HUES48 (cell line): ENCODE results near the gene AK8.

Source experiments
- H3K27ac ChIP-seq: one replicate; pipeline ENCODE4 v1.7.0; 2013; ENCODE audit warnings: low read depth, low read length, inconsistent platforms
- H3K27me3 ChIP-seq: 2 replicates; pipeline ENCODE4 v1.6.1; 2013; ENCODE audit warnings: mild to moderate bottlenecking, low read length; ENCODE audit not compliant: control insufficient read depth, insufficient read depth
- H3K36me3 ChIP-seq: 2 replicates; pipeline ENCODE4 v1.6.1; 2013; ENCODE audit warnings: low read length; ENCODE audit not compliant: control insufficient read depth, insufficient read depth
- H3K4me1 ChIP-seq: 2 replicates; pipeline ENCODE4 v1.6.1; 2013; ENCODE audit warnings: mild to moderate bottlenecking, low read length; ENCODE audit not compliant: control insufficient read depth, insufficient read depth
- H3K4me3 ChIP-seq: 2 replicates; pipeline ENCODE4 v1.5.1; 2013; ENCODE audit warnings: mild to moderate bottlenecking, low read depth, low read length
- H3K9ac ChIP-seq: 2 replicates; pipeline ENCODE4 v1.6.1; 2013; ENCODE audit warnings: mild to moderate bottlenecking, low read depth, low read length, moderate library complexity
- H3K9me3 ChIP-seq: 2 replicates; pipeline ENCODE4 v1.6.1; 2013; ENCODE audit warnings: low read length; ENCODE audit not compliant: control insufficient read depth, insufficient read depth

The AK8 gene

DNA sequence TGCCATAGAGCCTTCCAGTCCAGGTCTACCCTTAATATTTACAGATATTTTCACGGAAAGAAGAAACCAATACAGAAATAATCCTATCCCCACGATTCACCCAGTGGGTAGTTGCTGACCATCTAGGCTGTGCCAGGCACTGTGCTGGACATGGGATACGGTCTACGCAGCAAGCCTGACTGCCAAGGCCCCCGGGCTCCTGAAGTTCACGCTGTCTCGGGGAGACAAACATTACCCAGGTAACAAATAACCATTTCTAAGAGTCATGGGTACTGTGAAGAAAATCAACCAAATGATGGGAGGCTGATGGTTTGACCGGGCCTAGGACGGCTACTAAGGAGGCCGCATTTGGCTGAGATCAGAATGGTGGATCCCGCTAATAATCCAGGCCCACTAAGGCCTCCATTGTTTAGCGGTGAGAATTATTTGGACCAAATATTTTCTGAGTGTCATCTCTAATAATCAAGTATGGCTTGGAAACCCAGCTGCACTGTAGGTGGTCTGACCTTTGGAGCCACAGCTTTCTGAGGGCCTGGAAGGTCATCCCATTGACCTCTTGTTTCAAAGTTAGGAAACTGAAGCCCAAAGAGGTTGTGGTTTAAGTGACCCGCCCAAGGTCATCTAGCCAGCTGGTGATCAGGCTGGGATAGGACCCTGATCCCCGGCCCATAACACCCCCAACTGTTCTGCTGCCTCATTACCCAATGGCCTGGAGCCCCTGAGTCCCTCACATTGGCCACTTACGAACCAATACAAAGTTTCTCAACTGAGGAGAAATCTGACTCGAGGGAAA, 82.4 kb downstream of the AK8 start:
- H3K9me3 ChIP-seq: no peaks in the 10 kb centered on the region
- no peak overlapping the region for H3K4me3 ChIP-seq
- no peaks in the 10 kb centered on the region for H3K36me3 ChIP-seq
- no peaks in the 10 kb centered on the region for H3K4me1 ChIP-seq
- peaks cover 80% of the 10 kb centered on the region for H3K27me3 ChIP-seq
- H3K27ac ChIP-seq: no peak overlapping the region
- no peak overlapping the region for H3K9ac ChIP-seq

- Histone ChIP-seq H3K4me3 (no peak overlapping the region), H3K9me3 (no peaks in the 10 kb centered on the region), H3K4me1 (no peaks in the 10 kb centered on the region), H3K27me3 (peaks cover 80% of the 10 kb centered on the region), H3K27ac (no peak overlapping the region), H3K36me3 (no peaks in the 10 kb centered on the region), H3K9ac (no peak overlapping the region)
Observed at GRCh38 chr9:132794730-132795380, 83.2 kb downstream of the AK8 start.

GRCh38 chr9:132793606-132794580, 84.2 kb downstream of the AK8 start:
- Histone ChIP-seq H3K27ac (no peak overlapping the region), H3K27me3 (peaks cover 73% of the 10 kb centered on the region)

DNA sequence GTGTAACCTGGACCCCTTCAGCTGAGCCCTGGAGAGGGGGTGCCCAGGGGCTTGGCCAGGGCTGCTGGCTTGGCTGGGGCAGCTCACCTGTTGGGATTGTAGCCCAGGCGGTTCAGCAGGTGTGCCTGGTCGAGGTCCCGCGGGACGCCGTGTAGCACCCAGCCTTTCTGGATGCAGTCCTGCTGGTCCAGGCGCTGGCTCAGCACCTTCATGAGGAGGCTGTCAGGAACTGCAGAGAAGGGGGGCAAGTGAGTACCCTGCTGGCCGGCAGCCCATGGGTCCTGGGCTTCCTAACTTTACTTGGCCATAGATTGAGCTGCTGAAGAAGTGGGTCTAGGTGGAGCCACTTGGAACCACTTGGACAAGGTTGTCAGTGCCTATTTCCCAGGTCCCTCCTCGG, 85.5 kb downstream of the AK8 start:
- no peaks in the 10 kb centered on the region for H3K4me1 ChIP-seq
- H3K27ac ChIP-seq: no peak overlapping the region
- 0 out of 2 replicates have a peak, but pooled peaks cover 3% of the 10 kb centered on the region for H3K9me3 ChIP-seq
- no peaks in the 10 kb centered on the region for H3K36me3 ChIP-seq
- H3K4me3 ChIP-seq: no peak overlapping the region
- H3K27me3 ChIP-seq: peaks cover 59% of the 10 kb centered on the region
- no peak overlapping the region for H3K9ac ChIP-seq

More at GRCh38 chr9:132793606-132794580, 84.2 kb downstream of the AK8 start:
- Histone ChIP-seq H3K4me1 (no peaks in the 10 kb centered on the region), H3K4me3 (no peak overlapping the region), H3K9ac (no peak overlapping the region), H3K36me3 (no peaks in the 10 kb centered on the region), H3K9me3 (no peaks in the 10 kb centered on the region)

DNA sequence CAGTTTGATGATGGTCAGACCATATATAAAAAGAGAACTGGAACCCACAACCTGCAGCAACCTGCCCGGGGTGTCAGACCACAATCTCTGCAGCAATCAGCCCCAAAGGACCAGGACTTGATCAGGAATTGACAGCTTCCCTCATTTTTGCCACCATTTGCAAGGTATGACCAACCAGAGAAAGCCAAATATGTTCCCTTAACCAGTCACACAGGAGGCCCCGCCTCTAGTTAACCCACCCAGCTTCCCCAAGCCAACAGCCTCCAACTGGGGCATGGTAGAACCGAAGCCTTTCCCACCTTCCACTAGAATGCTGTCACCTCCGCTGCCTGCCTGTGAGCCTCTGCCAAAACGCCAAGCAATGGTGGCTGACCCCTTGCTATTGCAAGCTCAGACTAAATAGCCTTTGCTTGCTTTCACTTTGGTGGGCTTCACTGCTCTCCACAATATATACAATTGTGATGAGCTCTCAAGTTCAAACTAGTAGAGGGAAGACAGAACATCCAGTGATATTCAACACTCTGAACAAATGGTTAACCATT, 86.3 kb downstream of the AK8 start:
- no peaks in the 10 kb centered on the region for H3K36me3 ChIP-seq
- H3K27ac ChIP-seq: no peak overlapping the region
- H3K9ac ChIP-seq: no peak overlapping the region
- H3K4me3 ChIP-seq: no peak overlapping the region
- H3K4me1 ChIP-seq: no peaks in the 10 kb centered on the region
- H3K9me3 ChIP-seq: 0 out of 2 replicates have a peak, but pooled peaks cover 3% of the 10 kb centered on the region
- H3K27me3 ChIP-seq: peaks cover 51% of the 10 kb centered on the region

DNA sequence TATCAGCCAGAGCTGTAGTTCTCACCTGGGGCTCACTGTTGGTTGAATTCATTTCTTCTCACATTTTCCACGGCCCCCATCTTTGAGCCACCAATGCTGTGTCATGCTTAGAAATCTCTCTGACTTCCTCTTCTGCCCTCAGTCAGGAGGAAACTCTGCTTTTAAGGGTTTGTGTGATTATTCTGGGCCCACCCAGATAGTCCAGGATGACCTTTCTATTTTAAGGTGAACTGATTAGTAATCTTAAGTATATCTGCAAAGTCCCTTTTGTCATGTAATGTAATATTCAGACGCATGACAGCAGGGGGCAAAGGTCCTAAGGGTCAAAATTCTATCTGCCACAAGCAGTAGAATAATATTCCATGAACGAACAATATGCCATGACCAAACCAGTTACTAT, 88.4 kb downstream of the AK8 start:
- Histone ChIP-seq H3K4me3 (no peak overlapping the region), H3K27ac (no peak overlapping the region), H3K36me3 (no peaks in the 10 kb centered on the region), H3K9me3 (0 out of 2 replicates have a peak, but pooled peaks cover 3% of the 10 kb centered on the region), H3K4me1 (no peaks in the 10 kb centered on the region), H3K9ac (no peak overlapping the region), H3K27me3 (peaks cover 31% of the 10 kb centered on the region)

DNA sequence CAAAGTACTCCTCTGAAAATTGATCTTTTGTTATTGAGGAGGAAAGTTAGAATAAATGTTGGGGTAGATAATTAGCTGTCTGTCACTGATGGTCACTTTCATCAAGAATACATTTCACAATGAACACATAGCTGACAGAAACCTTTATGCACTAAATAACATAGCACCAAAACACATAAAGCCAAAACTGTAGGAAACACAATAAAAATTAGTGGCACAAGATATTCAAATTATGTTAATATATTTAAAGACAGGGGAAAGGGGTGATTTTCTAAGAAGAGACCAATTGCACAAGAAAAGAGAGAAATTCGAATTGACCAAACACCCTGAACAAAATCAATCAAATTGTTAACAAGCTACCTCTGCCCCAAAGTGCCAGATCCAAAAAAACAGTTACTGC, 89.7 kb downstream of the AK8 start:
- H3K9ac ChIP-seq: no peak overlapping the region
- H3K27ac ChIP-seq: no peak overlapping the region
- no peaks in the 10 kb centered on the region for H3K4me1 ChIP-seq
- peaks cover 18% of the 10 kb centered on the region for H3K27me3 ChIP-seq
- no peaks in the 10 kb centered on the region for H3K36me3 ChIP-seq
- 0 out of 2 replicates have a peak, but pooled peaks cover 3% of the 10 kb centered on the region for H3K9me3 ChIP-seq
- H3K4me3 ChIP-seq: no peak overlapping the region

- Histone ChIP-seq H3K36me3 (no peaks in the 10 kb centered on the region), H3K4me3 (no peak overlapping the region), H3K4me1 (no peaks in the 10 kb centered on the region), H3K9me3 (0 out of 2 replicates have a peak, but pooled peaks cover 3% of the 10 kb centered on the region), H3K27ac (no peak overlapping the region), H3K9ac (no peak overlapping the region), H3K27me3 (peaks cover 11% of the 10 kb centered on the region)
Observed at GRCh38 chr9:132787748-132788159, 90.3 kb downstream of the AK8 start.

- no peak overlapping the region for H3K27ac ChIP-seq
- 0 out of 2 replicates have a peak, but pooled peaks cover 3% of the 10 kb centered on the region for H3K9me3 ChIP-seq
- H3K36me3 ChIP-seq: no peaks in the 10 kb centered on the region
- H3K27me3 ChIP-seq: no peaks in the 10 kb centered on the region; the same call in none of the 2 replicates
- H3K4me3 ChIP-seq: no peak overlapping the region
- H3K4me1 ChIP-seq: peaks cover 3% of the 10 kb centered on the region; the same call in 1 of the 2 replicates
- no peak overlapping the region for H3K9ac ChIP-seq
Observed at GRCh38 chr9:132784286-132784830, 93.7 kb downstream of the AK8 start.

GRCh38 chr9:132783006-132783405, 95.1 kb downstream of the AK8 start:
- Histone ChIP-seq H3K36me3 (no peaks in the 10 kb centered on the region), H3K4me1 (peaks cover 3% of the 10 kb centered on the region; the same call in 1 of the 2 replicates), H3K27me3 (no peaks in the 10 kb centered on the region; the same call in none of the 2 replicates), H3K9ac (no peak overlapping the region), H3K4me3 (no peak overlapping the region), H3K9me3 (no peaks in the 10 kb centered on the region), H3K27ac (no peak overlapping the region)
